Measurements from ENCODE around the gene HES3. TPM values are rescaled to one million over a fixed set of nuclear protein-coding genes. Genes with fewer than 3 reads are reported as not detected.

The HES3 gene
- polyA plus RNA-seq, 3 donors = not detected

DNA sequence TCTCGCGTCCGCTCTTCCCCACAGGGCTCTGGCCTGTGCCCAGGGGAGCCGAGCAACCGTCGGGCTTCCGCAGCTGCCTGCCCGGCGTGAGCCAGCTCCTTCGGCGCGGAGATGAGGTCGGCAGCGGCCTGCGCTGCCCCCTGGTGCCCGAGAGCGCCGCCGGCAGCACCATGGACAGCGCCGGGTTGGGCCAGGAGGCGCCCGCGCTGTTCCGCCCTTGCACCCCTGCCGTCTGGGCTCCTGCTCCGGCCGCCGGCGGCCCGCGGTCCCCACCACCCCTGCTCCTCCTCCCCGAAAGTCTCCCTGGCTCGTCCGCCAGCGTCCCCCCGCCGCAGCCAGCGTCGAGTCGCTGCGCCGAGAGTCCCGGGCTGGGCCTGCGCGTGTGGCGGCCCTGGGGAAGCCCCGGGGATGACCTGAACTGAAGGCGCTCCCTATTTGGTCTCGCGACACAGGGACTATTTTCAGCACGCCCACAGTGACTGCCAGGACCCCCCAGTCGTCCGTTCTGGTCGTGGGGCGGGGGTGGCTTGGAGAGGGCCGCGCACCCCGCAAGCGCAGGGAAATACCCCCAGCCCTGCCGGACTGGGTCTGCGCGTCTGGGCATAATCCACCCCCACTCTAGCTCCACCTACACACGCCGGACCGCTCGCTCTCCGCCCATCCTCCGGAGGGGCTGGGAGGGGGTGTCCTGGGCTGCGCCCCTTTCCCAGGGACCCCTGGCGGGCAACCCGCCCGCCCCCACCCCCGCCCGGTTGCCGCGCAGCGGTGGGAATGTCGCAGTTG, 1.3 kb downstream of the HES3 start:
- DNase-seq (ENCODE audit: low read depth in 3 of 3, low spot score in 2 of 3) = peak in 1 of 3 donors; percentile 79

DNA sequence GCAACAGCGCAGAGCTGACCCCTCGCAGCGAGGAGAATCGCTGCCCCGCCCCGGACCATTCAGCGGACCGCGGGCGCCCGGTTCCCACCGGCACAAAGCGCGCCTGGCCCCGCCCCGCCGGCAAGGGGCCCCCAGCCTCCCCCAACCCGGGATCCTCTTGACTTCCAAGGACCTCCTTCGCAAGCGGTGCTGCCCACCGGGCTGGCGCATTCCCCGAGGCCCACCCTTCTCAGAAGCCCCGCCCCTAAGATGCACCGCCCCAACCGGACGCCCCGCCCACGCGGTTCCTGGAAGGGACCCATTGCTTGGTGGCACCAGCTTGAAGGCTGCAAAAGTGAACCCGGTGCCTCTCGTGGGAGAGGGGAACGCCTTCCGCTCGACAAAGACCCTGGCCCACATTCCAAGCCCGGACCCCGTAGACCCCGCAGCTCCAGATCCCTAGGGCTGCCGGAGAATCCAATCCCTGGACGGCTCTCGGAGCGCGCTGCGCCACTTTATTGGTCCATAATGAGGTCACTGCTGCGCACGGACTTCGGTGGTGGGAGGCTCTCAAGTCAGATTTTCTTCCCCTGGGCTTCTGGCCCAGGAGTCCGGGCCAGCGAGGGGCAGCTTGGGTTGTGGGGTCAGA, 2.0 kb downstream of the HES3 start:
- DNase-seq (ENCODE audit: low read depth in 3 of 3, low spot score in 2 of 3) = no peak

DNA sequence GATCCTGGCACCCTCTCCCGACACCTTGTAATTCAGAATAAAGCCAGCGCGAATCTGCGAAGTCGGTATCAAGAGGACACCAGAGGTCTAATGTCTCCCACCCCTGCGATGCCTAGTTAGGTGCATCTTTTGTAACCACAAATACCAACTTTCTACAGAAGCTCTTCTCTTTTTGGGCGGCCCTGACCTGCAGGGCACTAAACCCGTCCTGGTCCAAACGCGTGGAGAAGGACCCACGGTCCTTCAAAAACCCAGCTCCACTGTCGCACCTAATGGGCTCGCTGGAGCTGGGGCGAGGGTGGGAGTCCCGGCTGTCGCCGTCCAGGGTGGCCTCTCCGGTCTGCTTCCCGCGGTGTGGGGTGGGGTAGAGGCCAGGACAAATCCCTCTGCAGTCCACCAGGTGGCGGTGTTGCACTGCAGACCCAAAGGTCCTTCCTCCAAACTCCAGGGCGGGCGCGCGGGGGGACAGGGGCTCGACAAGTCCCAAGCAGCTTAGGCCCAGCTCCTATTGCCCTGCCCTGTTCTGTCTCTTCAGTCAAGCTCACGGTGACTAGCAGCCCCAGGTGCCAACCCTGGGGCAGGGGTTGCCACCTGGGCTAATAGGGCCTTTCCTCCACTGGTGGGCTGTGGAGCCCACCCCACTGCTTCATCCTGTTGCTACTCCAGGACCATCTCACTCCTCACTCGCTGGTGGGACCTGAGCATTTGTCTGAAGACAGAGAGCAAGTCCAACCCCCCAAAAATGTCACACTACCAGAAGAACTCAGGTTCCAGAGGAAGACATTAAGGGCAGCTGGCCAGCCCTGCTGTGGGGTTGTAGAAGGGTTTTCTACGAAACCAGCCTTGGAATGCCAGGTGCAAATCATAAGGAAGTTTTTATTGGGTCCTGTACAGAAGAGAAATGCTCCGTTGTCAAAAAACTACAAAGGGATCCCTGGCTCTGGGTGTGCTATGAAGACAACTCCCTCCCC, 2.8 kb downstream of the HES3 start:
- peak in 2 of 3 donors; percentile 66 to 69 for DNase-seq (ENCODE audit: low read depth in 3 of 3, low spot score in 2 of 3)

DNA sequence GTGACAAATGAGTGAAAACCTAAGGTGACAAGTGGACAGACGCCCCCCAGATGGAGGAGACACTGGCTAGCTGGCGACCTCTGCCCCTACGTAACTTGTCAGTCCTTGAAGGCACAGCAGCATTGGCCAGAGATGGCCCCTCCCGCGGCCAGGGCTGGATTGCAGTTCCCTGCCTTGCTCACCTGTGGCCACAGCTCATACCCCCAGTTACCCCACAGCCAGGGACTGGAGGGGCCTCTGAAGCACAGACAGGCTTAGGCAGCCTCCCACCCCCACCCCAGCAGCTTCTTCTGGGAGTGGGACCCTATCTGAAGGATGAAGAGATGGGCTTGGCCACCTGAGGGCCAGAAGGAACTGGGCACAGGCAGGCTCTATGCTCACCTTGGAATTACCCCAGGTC, 3.7 kb downstream of the HES3 start:
- DNase-seq (ENCODE audit: low read depth in 3 of 3, low spot score in 2 of 3) = no peak

DNA sequence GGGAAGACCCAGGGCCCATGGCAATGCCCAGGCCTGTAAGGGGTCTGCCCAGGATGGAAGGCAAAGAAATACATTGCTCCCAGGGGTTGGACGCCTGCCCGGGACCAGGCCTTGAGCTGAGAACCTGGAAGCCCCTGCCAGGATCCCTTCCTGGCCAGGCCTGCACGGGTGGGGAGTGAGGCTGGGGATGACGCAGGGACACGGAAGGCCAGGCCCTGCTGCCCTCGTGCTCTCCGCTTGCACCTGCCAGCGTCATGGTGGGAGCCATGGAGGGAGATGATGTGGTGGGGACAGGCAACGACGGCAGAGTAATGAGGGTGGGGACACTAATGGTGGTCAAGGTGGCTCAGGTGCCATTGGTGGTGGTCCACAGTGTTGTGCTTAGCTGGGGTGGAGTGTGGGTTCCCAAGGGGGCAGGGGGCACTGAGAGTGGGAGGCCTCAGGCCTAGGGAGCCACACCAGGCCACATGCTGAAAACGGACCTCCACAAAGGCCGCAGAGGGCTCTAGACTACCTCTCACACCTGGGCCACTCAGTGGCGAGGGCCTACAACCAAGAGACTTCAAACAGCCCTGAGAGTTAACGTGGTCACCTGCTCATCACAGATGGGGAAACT, 4.3 kb downstream of the HES3 start:
- DNase-seq (ENCODE audit: low read depth in 3 of 3, low spot score in 2 of 3) = no peak

DNA sequence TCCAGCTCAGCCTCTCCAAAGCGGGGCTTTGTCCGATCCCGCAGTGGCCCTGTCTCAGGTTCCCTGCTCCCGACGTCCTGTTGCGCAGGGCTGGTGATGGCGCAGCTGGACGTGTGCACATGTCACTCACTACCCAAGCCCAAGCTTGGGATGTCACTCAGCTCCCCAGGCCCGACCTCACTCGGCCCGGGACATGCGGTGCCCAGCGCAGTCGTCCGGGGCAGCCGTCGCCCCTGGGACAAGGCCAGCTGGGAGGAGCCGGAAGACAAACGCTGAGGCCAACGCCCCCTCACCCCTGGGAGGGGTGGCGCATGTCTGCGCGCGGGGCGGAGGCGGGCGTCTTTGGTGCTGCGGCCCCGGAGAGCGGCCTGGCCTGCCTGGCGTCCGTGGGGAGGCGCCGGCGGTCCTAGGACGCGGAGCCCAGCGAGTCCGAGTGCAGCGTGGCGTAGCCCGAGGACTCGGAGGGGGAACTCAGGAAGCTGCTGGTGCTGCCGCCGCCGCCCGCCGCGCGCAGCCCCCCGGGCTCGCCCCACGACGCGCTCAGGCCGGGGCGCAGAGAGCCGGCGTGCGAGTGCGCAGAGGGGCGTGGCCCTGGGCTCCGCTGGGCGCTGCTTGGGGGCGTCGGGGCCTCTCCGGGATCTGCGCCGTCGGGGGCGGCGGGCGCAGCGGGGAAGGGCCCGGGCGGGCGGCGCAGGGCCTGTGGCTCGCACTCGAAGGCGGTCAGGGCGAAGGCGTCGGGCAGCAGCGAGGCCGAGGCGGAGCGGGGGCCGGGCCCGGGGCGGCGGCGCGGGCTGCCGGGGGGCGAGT, 5.2 kb downstream of the HES3 start:
- no peak for DNase-seq (ENCODE audit: low read depth in 3 of 3, low spot score in 2 of 3)

DNA sequence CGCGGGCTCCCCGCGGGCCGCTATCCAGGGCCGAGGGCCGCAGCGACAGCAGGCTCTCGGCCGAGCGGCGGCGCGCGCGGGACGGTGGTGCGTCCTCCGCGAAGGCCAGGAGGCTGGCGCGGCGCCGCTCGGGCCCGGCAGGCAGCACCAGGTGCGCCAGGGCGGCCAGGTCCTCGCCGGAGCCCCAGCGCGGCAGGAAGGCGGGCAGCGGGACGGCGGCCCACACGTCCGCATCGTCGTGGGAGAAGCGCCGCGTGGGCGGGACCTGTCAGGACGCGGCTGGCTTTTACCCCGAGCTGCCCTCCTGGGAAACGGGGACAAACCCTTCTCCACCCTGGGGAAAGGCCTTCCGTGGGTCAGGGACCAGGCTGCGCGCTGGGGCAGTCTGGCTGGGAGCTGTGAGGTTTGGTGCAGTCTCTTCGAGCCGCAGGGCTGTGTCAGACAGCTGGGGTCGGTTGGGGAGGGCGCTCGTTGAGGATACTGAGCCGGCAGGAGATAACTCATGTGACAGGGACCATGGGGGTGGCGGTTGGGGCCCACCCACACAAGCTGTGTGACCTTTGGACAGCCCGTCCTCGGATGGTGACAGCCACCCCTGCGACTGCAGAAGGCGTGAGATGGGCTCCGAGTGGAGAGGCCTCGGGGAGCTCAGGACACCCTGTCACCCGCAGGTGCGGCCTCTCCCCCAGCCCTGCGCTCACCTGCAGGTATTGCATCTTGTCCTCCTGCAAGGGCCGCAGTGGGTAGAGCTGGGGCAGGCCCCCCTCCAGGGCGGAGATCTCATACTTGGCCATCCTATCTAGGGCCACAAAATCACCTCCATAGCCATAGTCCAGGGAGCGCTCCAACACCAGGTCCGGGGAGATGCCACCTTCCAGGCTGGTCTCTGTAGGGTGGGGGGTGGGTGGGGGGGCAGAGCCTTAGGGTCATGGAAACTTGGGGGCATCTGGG, 6.0 kb downstream of the HES3 start:
- no peak for DNase-seq (ENCODE audit: low read depth in 3 of 3, low spot score in 2 of 3)

DNA sequence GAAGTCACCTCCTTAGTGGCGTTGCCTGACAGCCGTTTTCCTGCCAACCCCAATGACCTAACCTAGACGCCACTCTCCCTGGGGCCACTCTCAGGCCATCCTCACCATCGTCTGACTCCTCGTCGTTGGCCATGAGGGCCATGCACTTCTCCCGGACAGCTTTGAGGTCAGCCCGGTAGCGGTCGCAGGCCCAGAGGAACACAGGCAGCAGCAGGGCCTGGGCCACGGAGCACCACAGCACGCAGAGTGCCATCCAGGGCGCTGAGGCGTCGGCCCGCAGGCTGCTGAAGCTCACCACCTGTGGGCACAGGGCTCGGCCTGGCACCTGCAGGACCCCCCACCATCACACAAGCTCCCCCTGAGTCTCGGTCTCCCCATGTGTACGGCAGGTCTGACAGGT, 7.3 kb downstream of the HES3 start:
- no peak for DNase-seq (ENCODE audit: low read depth in 3 of 3, low spot score in 2 of 3)

DNA sequence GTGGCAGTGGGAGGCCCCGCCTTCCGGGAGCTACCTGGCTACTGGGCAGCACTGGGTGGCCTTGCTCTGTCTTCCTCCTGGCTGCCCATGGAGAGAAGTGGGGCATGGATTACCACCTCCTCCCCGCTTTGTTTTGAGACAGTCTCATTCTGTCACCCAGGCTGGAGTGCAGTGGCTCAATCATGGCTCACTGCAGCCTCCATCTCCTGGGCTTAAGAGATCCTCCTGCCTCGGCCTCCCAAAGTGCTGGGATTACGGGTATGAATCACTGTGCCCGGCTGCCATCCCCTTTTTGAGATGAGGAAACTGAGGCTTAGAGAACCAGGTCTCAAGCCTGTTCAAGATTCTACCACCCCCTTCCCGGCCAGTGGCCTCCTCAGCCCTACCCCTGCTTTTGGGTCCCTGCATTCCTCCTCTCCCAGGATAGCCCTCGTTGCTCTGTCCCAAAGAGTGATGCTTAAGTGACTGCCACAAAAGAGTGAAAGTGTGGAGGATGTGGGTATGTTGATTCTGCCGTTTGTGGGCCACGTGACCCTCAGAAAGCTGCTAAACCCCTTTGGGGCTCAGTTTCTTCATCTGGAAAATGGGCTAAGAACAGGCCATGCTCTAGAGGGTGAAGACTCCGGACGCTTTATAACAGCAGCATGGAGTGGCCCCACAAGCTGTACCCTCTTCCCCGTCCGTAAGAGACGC, 7.8 kb downstream of the HES3 start:
- DNase-seq (ENCODE audit: low read depth in 3 of 3, low spot score in 2 of 3) = no peak

DNA sequence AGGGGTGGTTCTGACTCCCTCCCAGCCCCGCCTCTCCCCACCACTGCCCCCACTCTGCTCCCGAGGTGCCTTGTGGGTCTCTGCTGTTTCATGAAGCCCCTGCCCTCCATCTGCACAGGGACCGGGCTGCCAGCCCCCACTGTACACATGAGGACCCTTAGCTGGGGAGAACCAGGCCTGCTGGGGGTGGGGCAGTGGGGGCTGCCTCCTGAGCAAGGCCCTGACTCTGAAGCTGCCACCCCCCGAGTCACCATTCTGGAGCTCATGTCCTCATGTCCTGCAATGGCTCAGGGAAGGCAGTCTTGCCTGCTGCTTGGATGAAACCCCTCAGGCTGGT, 8.4 kb downstream of the HES3 start:
- no peak for DNase-seq (ENCODE audit: low read depth in 3 of 3, low spot score in 2 of 3)

DNA sequence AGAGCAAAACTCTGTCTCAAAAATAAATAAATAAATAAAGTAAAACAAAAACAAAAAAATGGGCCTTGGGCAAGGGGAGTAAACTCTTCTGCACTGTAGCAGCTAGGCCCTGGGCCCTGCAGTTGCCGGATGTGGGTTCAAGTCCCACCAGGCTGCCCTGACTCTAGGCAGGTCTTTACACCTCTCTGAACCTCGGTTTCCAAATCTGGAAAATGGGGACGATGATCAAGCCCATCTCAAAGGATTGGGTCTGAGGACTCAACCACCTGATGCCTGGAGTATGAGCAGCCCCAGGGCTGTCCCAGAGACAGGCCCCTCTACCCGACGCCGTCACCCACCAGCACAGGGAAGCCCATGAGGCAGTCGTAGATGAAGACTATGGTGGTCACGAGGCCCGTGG, 9.4 kb downstream of the HES3 start:
- DNase-seq (ENCODE audit: low read depth in 3 of 3, low spot score in 2 of 3) = no peak

DNA sequence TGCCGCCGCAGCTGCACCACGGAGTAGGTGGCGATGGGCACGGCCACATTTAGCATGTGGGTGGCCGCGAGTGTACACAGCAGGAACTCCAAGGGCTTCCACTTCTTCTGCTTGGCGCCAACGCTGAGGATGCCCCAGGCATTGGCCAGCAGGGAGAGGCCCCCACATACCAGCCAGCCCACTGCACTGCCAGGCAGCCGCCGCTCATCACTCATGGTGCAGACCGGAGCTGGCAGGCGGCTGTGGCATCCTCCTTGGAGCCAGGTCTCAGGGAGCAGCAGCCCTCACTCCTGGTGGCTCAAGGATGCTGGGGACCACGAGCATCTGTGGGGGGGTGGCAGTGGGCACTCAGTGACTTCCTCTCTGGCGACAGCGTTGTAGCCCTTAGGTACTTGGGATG, 10.7 kb downstream of the HES3 start:
- no peak for DNase-seq (ENCODE audit: low read depth in 3 of 3, low spot score in 2 of 3)

DNA sequence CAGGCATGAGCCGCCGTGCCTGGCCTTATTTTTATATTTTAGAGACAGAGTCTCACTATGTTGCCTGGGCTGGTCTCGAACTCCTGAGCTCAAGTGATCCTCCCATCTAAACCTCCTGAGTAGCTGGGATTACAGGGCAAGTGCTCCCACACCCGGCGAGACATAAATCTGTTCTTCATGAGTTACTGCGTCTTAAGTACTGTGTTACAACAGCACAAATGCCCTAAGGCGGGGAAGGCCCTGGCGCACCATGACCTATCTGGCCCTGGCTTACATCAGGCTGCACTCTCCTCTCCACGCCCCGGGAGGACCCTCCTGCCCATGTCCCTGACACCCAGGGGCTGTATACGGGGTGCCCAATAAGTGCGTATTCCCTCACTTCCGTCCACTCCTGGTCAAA, 12.7 kb downstream of the HES3 start:
- DNase-seq (ENCODE audit: low read depth in 3 of 3, low spot score in 2 of 3) = no peak

DNA sequence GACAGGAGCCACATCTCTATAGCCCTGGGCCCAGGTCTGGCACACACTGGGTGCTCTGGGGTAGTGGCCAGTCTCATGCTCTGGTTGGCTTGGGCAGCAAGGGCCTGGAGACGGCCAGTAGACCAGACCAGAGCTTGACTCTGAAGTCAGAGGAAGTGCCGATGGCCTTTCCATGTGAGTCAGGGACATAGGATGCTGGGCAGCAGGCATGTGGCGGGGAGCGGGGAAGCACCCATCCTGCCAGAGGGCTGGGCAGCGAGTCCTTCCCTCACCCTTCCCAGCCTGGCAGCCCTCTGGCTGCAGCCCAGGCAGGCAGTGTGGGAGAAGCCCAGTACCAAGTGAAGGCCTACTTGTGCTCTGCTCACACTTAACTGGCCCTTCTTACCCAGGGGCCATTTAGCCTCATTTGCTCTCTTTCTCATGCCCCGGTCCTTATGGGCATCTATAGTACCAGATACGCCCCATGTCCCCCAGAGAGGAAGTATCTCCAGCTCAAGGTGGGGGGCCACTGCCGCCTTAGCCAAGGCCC, 13.6 kb downstream of the HES3 start:
- no peak for DNase-seq (ENCODE audit: low read depth in 3 of 3, low spot score in 2 of 3)

DNA sequence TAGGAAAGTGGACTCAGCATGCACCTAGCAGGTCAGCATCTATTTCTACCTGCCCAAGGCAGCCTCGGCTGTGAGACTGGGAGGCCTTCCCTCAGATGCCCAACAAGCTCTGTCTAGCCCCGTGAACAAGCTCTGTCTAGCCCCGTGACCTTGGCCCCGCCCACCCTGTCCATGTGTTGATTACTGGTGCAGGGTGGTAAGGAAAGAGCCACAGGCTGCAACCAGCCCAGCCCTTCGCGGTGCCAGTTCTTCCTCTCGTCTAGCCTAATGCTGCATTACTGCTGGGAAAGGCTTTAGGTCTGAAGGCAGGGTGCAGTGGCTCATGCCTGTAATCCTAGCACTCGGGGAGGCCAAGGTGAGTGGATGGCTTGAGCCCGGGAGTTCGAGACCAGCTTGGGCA, 14.7 kb downstream of the HES3 start:
- no peak for DNase-seq (ENCODE audit: low read depth in 3 of 3, low spot score in 2 of 3)

DNA sequence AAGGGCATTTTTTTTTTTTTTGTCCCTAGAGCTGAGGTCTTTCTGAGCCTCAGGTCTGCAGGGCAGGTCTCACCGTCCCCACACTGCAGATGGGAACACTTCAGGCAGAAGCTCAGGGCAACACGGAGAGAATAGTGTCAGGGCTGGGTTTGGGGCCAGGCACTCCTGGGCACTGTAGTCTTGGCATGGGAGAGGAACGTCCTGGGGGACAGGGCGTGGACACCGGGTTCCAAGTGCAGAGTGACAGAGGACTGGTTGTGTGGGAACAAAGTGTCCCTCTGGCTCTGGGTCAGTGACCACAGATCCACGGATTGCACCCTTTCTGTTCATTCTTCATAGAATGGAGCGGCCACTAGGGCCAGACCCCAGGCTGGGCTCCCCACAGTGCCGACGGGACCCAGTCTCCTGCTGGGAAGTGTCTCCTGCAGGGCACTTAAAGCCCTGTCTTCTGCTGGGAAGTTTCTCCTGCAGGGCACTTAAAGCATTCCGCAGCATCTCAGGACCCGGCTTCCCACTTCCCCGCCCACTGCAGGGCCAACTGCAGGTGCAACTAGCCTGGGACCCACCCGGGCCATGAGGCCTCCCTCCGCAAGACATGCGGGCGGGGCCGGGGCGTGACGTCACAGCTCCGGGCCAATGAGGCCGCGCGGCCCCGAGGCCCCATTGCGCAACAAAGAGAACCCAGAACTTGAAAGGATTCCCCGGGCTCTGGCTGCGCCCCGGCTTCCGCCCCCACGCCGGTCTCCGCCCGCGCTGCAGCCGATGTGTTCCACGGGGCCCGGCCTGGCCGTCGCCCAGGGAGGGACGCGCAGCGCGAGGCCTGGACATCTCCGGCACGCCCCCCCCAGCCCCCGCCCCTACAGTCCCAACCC, 15.7 kb downstream of the HES3 start:
- DNase-seq (ENCODE audit: low read depth in 3 of 3, low spot score in 2 of 3) = no peak

DNA sequence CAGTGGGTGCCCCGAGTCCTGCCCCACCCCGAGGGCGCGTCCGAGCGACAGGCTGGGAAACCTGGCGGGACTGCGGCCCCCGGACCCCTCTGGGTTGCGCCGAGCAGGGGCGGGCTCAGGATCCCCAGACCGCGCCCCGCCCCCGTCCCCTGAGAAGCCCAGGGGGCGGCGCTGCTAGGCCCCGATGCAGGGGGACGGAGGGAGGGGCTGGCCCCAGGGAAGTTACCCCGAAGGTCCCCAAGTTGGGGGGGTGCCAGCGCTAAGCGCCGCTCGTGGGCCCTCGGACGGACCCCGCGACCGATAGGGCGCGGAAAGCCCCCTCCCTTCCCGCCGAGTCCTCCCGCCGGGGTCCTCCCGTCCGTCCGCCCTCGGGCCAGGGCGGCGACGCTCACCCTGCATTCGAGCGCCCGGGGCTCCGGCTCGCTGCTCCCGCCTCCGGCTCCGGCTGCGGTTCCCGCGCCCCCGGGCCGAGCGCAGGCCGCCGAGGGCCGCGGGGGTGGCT, 16.5 kb downstream of the HES3 start:
- DNase-seq (ENCODE audit: low read depth in 3 of 3, low spot score in 2 of 3) = no peak

All from right renal cortex interstitium (tissue), 3 donors.